Karpas-422 (cell line): ENCODE results near the gene VEPH1. TPM values are rescaled to one million over a fixed set of nuclear protein-coding genes. Genes with fewer than 3 reads are reported as not detected.
A peak's percentile ranks its signal among the peaks of the same experiment; 100 is the strongest.
"Not testable (repeated sequence)": the region's sequence is repeated elsewhere in the genome, so short reads cannot be mapped to it uniquely, and the experiment has no call there.

Experiments
- DNase-seq: peaks from one replicate; pipeline ENCODE4 v3.0.0-alpha.2; 2015
- H2AFZ ChIP-seq: fragments of 200-600 bp; sonication (generic); 2 replicates; pipeline ENCODE4 v1.6.1; 2014; ENCODE audit warnings: antibody characterized with exemption, low read length, mixed read lengths
- H3K27ac ChIP-seq: fragments of 200-600 bp; sonication (generic); 2 replicates; pipeline ENCODE4 v1.5.1; 2014; ENCODE audit warnings: mild to moderate bottlenecking, low read length, moderate library complexity
- H3K27me3 ChIP-seq: fragments of 200-600 bp; sonication (generic); 2 replicates; pipeline ENCODE4 v1.6.1; 2014; ENCODE audit warnings: low read length, mixed read lengths
- H3K36me3 ChIP-seq: fragments of 200-600 bp; sonication (generic); 2 replicates; pipeline ENCODE4 v1.6.1; 2014; ENCODE audit warnings: low read length, mixed read lengths; ENCODE audit not compliant: insufficient read depth
- H3K4me1 ChIP-seq: fragments of 200-600 bp; sonication (generic); 2 replicates; pipeline ENCODE4 v1.6.1; 2014; ENCODE audit warnings: mild to moderate bottlenecking, low read length, mixed read lengths
- H3K4me2 ChIP-seq: fragments of 200-600 bp; sonication (generic); 2 replicates; pipeline ENCODE4 v1.6.1; 2014; ENCODE audit warnings: low read length, low read depth, mild to moderate bottlenecking; ENCODE audit not compliant: poor library complexity, severe bottlenecking
- H3K4me3 ChIP-seq: fragments of 200-600 bp; sonication (generic); 2 replicates; pipeline ENCODE4 v1.5.1; 2014; ENCODE audit warnings: mild to moderate bottlenecking, antibody characterized with exemption, low read length, mixed read lengths
- H3K79me2 ChIP-seq: fragments of 200-600 bp; sonication (generic); 2 replicates; pipeline ENCODE4 v1.6.1; 2014; ENCODE audit warnings: mild to moderate bottlenecking, low read length, mixed read lengths
- H3K9ac ChIP-seq: fragments of 200-600 bp; sonication (generic); 2 replicates; pipeline ENCODE4 v1.6.0; 2014; ENCODE audit warnings: low read length
- H3K9me2 ChIP-seq: fragments of 200-600 bp; sonication (generic), shearing (Covaris generic); replicated peaks from 2 replicates; pipeline ENCODE4 v1.6.0; 2014; ENCODE audit warnings: mild to moderate bottlenecking, low read length, moderate library complexity; ENCODE audit not compliant: insufficient read depth
- H3K9me3 ChIP-seq: fragments of 300-700, 200-600 bp; sonication (generic); 2 replicates; pipeline ENCODE4 v1.6.1; 2014; ENCODE audit warnings: low read length, mixed read lengths
- H4K20me1 ChIP-seq: fragments of 200-600 bp; sonication (generic); 2 replicates; pipeline ENCODE4 v1.6.1; 2014; ENCODE audit warnings: mild to moderate bottlenecking, antibody characterized with exemption, low read length, low read depth; ENCODE audit not compliant: insufficient read depth
- total RNA-seq: library from RNA; depleted of rRNA; stranded (reverse); fragments of >200 nt; shearing (Covaris generic); gene quantifications from 2 replicates; pipeline ENCODE4 v1.2.3, GENCODE V29; 2014; ENCODE audit warnings: low replicate concordance

Gene VEPH1
- total RNA-seq, 1 experiment from 2014 or later, result not detected

- H3K9me2 ChIP-seq, H4K20me1 ChIP-seq, H3K27ac ChIP-seq, H3K4me2 ChIP-seq, H3K4me3 ChIP-seq, H3K4me1 ChIP-seq, H3K36me3 ChIP-seq, H3K79me2 ChIP-seq, DNase-seq, H3K27me3 ChIP-seq, H2AFZ ChIP-seq, H3K9ac ChIP-seq, H3K9me3 ChIP-seq: not testable (repeated sequence)
Observed at GRCh38 chr3:157350651-157351050, 152.6 kb downstream of the VEPH1 start.

DNA sequence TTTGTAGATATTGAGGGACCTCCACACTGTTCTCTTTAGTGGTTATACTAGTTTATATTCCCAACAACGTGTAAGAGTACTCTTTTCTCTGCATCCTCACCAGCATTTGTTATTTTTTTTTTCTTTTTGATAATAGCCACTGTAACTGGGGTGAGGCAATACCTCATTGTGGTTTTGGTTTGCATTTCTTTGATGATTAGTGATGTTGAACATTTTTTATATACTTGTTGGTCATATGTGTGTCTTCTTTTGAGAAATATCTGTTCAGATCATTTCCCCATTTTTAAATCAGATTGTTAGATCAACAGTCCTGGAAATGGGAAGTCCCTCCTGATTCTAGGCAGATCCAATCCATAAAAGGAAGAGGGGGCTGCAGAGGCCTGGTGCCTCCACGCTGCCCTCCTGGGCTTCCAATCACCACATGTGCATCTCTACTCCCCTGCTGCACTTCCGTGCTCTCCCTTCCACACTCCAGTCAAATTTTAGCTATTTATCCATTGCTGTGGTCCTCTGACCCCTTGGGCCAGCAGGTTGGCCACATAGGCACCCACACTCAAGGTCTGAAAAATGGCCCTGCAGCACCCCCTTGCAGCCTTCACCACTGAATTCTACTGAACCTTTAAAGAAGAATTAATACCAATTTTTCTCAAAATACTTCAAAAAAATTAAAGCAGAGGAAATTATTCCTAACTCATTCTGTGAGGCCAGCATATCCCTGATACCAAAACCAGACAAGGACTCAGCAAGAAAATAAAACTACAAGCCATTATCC lies 154.7 kb downstream of the VEPH1 start:
- not testable (repeated sequence) for H4K20me1 ChIP-seq, H3K79me2 ChIP-seq, H3K27ac ChIP-seq, H2AFZ ChIP-seq, H3K4me1 ChIP-seq, H3K36me3 ChIP-seq, H3K9me2 ChIP-seq, H3K4me2 ChIP-seq, H3K4me3 ChIP-seq, DNase-seq, H3K9me3 ChIP-seq, H3K9ac ChIP-seq, H3K27me3 ChIP-seq

GRCh38 chr3:157347577-157348303 lies 155.5 kb downstream of the VEPH1 start:
- Histone ChIP-seq H3K4me3 (no peak overlapping the region), H3K9me2 (no peaks in the 10 kb centered on the region), H3K4me1 (no peaks in the 10 kb centered on the region), H3K27me3 (no peaks in the 10 kb centered on the region), H3K9me3 (no peaks in the 10 kb centered on the region), H3K36me3 (no peaks in the 10 kb centered on the region), H3K4me2 (no peak overlapping the region), H4K20me1 (no peaks in the 10 kb centered on the region), H3K79me2 (no peaks in the 10 kb centered on the region), H3K27ac (no peak overlapping the region), H3K9ac (no peak overlapping the region), H2AFZ (no peak overlapping the region)
- DNase-seq, result peak; percentile 63

DNA sequence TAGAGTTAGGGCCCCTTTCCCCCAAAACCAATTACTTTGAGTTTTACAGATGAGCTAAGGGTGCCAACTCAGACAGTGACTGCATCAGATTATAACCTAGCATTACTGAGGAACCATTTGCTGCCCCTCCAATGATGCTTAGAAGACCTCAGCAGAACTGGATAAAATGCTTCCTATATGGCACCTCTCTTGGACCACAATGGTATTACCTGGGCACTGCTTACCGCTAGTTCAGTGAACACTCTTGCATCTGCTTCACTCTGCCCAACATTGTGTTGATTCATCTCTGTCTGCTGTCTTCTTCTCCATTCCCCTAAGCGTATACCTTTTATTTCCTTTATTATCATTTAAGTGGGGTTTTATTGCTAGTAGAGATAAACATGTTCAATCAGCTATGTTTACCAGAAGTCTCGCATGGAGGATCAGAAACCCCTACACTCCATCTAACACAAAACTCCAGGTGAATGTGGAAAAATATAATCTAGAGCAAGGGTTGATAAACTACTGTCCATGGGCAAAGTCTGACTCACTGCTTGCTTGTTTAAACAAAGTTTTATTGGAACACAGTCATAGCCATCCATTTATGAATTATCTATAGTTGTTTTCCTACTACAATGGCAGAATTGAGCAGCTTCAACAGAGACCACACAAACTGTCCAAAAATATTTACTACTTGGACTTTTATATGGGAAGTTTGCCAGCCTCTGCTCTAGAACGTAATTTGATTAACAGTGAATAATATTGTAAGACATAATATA lies 166.8 kb downstream of the VEPH1 start:
- no peak overlapping the region for H3K4me3 ChIP-seq
- DNase-seq, result no peak
- H3K9ac ChIP-seq, result no peak overlapping the region
- H3K36me3 ChIP-seq, result no peaks in the 10 kb centered on the region
- H4K20me1 ChIP-seq, result no peaks in the 10 kb centered on the region
- H3K79me2 ChIP-seq, result no peaks in the 10 kb centered on the region
- no peak overlapping the region for H3K4me2 ChIP-seq
- H3K9me3 ChIP-seq, result no peaks in the 10 kb centered on the region
- no peaks in the 10 kb centered on the region for H3K9me2 ChIP-seq
- no peaks in the 10 kb centered on the region for H3K27me3 ChIP-seq
- H2AFZ ChIP-seq, result no peak overlapping the region
- H3K4me1 ChIP-seq, result no peaks in the 10 kb centered on the region
- no peak overlapping the region for H3K27ac ChIP-seq

GRCh38 chr3:157335233-157336076 lies 167.8 kb downstream of the VEPH1 start:
- Histone ChIP-seq H3K4me2 (no peak overlapping the region), H3K79me2 (no peaks in the 10 kb centered on the region), H3K36me3 (no peaks in the 10 kb centered on the region), H2AFZ (no peak overlapping the region), H3K27me3 (no peaks in the 10 kb centered on the region), H3K9ac (no peak overlapping the region), H4K20me1 (no peaks in the 10 kb centered on the region), H3K9me2 (no peaks in the 10 kb centered on the region), H3K9me3 (no peaks in the 10 kb centered on the region), H3K4me1 (no peaks in the 10 kb centered on the region), H3K4me3 (no peak overlapping the region), H3K27ac (no peak overlapping the region)
- no peak for DNase-seq

- H3K4me2 ChIP-seq, result no peak overlapping the region
- H3K4me1 ChIP-seq, result no peaks in the 10 kb centered on the region
Observed at GRCh38 chr3:157333551-157333991, 169.6 kb downstream of the VEPH1 start.

GRCh38 chr3:157330206-157330605 lies 173.0 kb downstream of the VEPH1 start:
- no peaks in the 10 kb centered on the region for H3K36me3 ChIP-seq
- H3K9me3 ChIP-seq, result no peaks in the 10 kb centered on the region
- no peaks in the 10 kb centered on the region for H4K20me1 ChIP-seq
- no peak for DNase-seq
- H3K4me1 ChIP-seq, result no peaks in the 10 kb centered on the region
- no peak overlapping the region for H3K4me2 ChIP-seq
- H3K9ac ChIP-seq, result no peak overlapping the region
- H3K9me2 ChIP-seq, result no peaks in the 10 kb centered on the region
- H2AFZ ChIP-seq, result no peak overlapping the region
- H3K27ac ChIP-seq, result no peak overlapping the region
- H3K4me3 ChIP-seq, result no peak overlapping the region
- H3K79me2 ChIP-seq, result no peaks in the 10 kb centered on the region
- H3K27me3 ChIP-seq, result no peaks in the 10 kb centered on the region

More at GRCh38 chr3:157333551-157333991, 169.6 kb downstream of the VEPH1 start:
- no peaks in the 10 kb centered on the region for H3K79me2 ChIP-seq
- no peak for DNase-seq
- H3K27me3 ChIP-seq, result no peaks in the 10 kb centered on the region
- H3K9me3 ChIP-seq, result no peaks in the 10 kb centered on the region
- H3K4me3 ChIP-seq, result no peak overlapping the region
- H3K36me3 ChIP-seq, result no peaks in the 10 kb centered on the region
- no peaks in the 10 kb centered on the region for H3K9me2 ChIP-seq
- H3K9ac ChIP-seq, result no peak overlapping the region
- H4K20me1 ChIP-seq, result no peaks in the 10 kb centered on the region
- no peak overlapping the region for H3K27ac ChIP-seq
- no peak overlapping the region for H2AFZ ChIP-seq
